Ishikawa (cell line): ENCODE measurements around the gene TAOK3.

Source experiments
- CEBPB ChIP-seq: IDR thresholded peaks from 2 replicates; pipeline ENCODE4 v1.6.1; 2012
- CREB1 ChIP-seq: IDR thresholded peaks from 2 replicates; pipeline ENCODE4 v1.6.1; 2012; ENCODE audit warnings: low read depth
- EGR1 ChIP-seq: IDR thresholded peaks from 2 replicates; pipeline ENCODE4 v1.6.1; 2012
- EP300 ChIP-seq: IDR thresholded peaks from 2 replicates; pipeline ENCODE4 v1.6.1; 2012; ENCODE audit warnings: borderline replicate concordance
- FOXM1 ChIP-seq: IDR thresholded peaks from 2 replicates; pipeline ENCODE4 v1.6.1; 2012; ENCODE audit warnings: low read depth, borderline replicate concordance
- NFIC ChIP-seq: IDR thresholded peaks from 2 replicates; pipeline ENCODE4 v1.6.1; 2012
- RAD21 ChIP-seq: IDR thresholded peaks from 2 replicates; pipeline ENCODE4 v1.6.1; 2012; ENCODE audit warnings: low read depth
- TAF1 ChIP-seq: IDR thresholded peaks from 2 replicates; pipeline ENCODE4 v1.6.1; 2012; ENCODE audit warnings: low read depth, mild to moderate bottlenecking
- TCF12 ChIP-seq: IDR thresholded peaks from 2 replicates; pipeline ENCODE4 v1.6.1; 2012; ENCODE audit warnings: low read depth
- TEAD4 ChIP-seq: IDR thresholded peaks from 2 replicates; pipeline ENCODE4 v1.6.1; 2012
- USF1 ChIP-seq: IDR thresholded peaks from 2 replicates; pipeline ENCODE4 v1.6.1; 2012
- YY1 ChIP-seq: IDR thresholded peaks from 2 replicates; pipeline ENCODE4 v1.6.1; 2012; ENCODE audit warnings: low read depth
- ZBTB7A ChIP-seq: IDR thresholded peaks from 2 replicates; pipeline ENCODE4 v1.6.1; 2012; ENCODE audit warnings: low read depth
- TF ChIP-seq, protein P1 (sequence below): IDR thresholded peaks from 2 replicates; pipeline ENCODE4 v1.6.1; 2012
- TF ChIP-seq, protein P2 (sequence below): IDR thresholded peaks from 2 replicates; pipeline ENCODE4 v1.6.1; 2012; ENCODE audit warnings: low read depth, mild to moderate bottlenecking

Gene TAOK3

GRCh38 chr12:118259079-118259478 lies 113.6 kb downstream of the TAOK3 start:
- TF ChIP-seq CEBPB (no peak), TEAD4 (no peak), TCF12 (no peak), USF1 (no peak), CREB1 (no peak), RAD21 (no peak), EGR1 (no peak), ZBTB7A (no peak), YY1 (no peak), EP300 (no peak), TAF1 (no peak), NFIC (no peak), FOXM1 (no peak)
- TF ChIP-seq, protein P1, sequence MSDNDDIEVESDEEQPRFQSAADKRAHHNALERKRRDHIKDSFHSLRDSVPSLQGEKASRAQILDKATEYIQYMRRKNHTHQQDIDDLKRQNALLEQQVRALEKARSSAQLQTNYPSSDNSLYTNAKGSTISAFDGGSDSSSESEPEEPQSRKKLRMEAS, result no peak
- TF ChIP-seq, protein P2, sequence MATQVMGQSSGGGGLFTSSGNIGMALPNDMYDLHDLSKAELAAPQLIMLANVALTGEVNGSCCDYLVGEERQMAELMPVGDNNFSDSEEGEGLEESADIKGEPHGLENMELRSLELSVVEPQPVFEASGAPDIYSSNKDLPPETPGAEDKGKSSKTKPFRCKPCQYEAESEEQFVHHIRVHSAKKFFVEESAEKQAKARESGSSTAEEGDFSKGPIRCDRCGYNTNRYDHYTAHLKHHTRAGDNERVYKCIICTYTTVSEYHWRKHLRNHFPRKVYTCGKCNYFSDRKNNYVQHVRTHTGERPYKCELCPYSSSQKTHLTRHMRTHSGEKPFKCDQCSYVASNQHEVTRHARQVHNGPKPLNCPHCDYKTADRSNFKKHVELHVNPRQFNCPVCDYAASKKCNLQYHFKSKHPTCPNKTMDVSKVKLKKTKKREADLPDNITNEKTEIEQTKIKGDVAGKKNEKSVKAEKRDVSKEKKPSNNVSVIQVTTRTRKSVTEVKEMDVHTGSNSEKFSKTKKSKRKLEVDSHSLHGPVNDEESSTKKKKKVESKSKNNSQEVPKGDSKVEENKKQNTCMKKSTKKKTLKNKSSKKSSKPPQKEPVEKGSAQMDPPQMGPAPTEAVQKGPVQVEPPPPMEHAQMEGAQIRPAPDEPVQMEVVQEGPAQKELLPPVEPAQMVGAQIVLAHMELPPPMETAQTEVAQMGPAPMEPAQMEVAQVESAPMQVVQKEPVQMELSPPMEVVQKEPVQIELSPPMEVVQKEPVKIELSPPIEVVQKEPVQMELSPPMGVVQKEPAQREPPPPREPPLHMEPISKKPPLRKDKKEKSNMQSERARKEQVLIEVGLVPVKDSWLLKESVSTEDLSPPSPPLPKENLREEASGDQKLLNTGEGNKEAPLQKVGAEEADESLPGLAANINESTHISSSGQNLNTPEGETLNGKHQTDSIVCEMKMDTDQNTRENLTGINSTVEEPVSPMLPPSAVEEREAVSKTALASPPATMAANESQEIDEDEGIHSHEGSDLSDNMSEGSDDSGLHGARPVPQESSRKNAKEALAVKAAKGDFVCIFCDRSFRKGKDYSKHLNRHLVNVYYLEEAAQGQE, result no peak

- TF ChIP-seq EP300 (no peak), YY1 (no peak), EGR1 (no peak), TAF1 (no peak), ZBTB7A (no peak), USF1 (no peak), NFIC (no peak), RAD21 (no peak), TEAD4 (no peak)
- TF ChIP-seq, protein P2, result no peak
- TF ChIP-seq, protein P1, result no peak
Measured at GRCh38 chr12:118256352-118256751, 116.4 kb downstream of the TAOK3 start.

DNA sequence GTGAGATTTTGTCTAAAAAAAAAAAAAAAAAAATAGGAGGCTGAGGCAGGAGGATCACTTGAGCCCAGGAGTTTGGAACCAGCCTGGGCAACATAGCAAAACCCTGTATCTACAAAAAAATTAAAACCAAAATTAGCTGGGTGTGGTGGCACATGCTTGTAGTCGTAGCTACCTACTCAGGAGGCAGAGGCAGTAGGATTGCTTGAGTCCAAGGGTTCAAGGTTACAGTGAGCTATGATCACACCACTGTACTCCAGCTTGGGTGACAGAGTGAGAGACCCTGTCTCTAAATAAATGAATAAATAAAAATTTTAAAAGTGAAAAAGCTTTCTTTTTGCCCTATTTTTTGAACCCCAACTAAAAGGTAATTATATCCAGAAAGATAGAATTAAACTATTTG lies 123.2 kb downstream of the TAOK3 start:
- TF ChIP-seq RAD21 (no peak), EGR1 (no peak), CREB1 (no peak), USF1 (no peak), NFIC (no peak), YY1 (no peak), TCF12 (no peak), ZBTB7A (no peak), TEAD4 (no peak), CEBPB (no peak), EP300 (no peak)

- no peak for TF ChIP-seq YY1
- TF ChIP-seq, protein P2, result no peak
- TF ChIP-seq ZBTB7A, result no peak
- TF ChIP-seq RAD21, result no peak
- no peak for TF ChIP-seq EGR1
- TF ChIP-seq NFIC, result no peak
- TF ChIP-seq FOXM1, result no peak
- TF ChIP-seq TCF12, result no peak
Measured at GRCh38 chr12:118238888-118239287, 133.8 kb downstream of the TAOK3 start.

DNA sequence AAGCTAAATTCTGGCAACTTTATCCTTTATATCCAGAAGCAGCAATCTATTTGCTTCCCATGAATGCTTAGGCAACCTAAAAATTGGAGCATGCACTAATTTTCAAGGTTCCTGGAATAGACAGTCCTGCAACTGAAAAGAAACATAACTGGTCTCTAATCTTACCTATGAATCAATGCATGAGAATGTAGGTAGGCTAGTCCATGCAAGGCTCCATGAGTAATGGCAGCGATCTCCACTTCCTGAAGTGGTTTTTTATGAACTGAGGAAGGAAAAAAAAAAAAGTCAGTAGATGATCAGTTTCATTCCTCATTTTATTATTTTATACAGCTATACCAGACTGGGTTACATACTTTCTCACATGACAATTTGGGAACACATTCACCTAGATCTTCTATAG lies 134.8 kb downstream of the TAOK3 start:
- no peak for TF ChIP-seq EP300
- TF ChIP-seq, protein P2, result no peak
- TF ChIP-seq TEAD4, result no peak
- no peak for TF ChIP-seq TAF1
- no peak for TF ChIP-seq TCF12
- TF ChIP-seq, protein P1, result no peak
- TF ChIP-seq RAD21, result no peak
- no peak for TF ChIP-seq USF1
- no peak for TF ChIP-seq ZBTB7A
- TF ChIP-seq FOXM1, result no peak
- TF ChIP-seq EGR1, result no peak
- no peak for TF ChIP-seq CEBPB
- no peak for TF ChIP-seq CREB1
